ENCODE data around the gene SMIM33.
"Not testable (repeated sequence)": the region's sequence is repeated elsewhere in the genome, so short reads cannot be mapped to it uniquely, and the experiment has no call there.

The SMIM33 gene

GRCh38 chr5:139470821-139471300 is at the start of gene SMIM33:
TSS of gene SMIM33 (plus strand) at chr5:139471004. CDS start at chr5:139471122, 118 bp downstream.
- DNase-seq, result no peak
- in situ Hi-C loops (cut with HindIII; ENCODE audit: low pct_ligation_motif_present, low pct_unique_long_range_greater_than_20kb, low sequenced_read_pairs), result no loop called here

- peak; percentile 70 for DNase-seq
- in situ Hi-C loops (cut with HindIII; ENCODE audit: low pct_ligation_motif_present, low pct_unique_long_range_greater_than_20kb, low sequenced_read_pairs), result no loop called here
Observed at GRCh38 chr5:139422307-139422893, 48.4 kb upstream of the SMIM33 start.

GRCh38 chr5:139425497-139425896 is 45.3 kb upstream of the SMIM33 start:
- DNase-seq, result no peak

GRCh38 chr5:139426203-139426885 is 44.5 kb upstream of the SMIM33 start:
- in situ Hi-C loops (cut with HindIII; ENCODE audit: low pct_ligation_motif_present, low pct_unique_long_range_greater_than_20kb, low sequenced_read_pairs), result no loop called here

More at GRCh38 chr5:139425497-139425896, 45.3 kb upstream of the SMIM33 start:
- in situ Hi-C loops (cut with HindIII; ENCODE audit: low pct_ligation_motif_present, low pct_unique_long_range_greater_than_20kb, low sequenced_read_pairs), result no loop called here

GRCh38 chr5:139430015-139430414 is 40.8 kb upstream of the SMIM33 start:
- in situ Hi-C loops (cut with HindIII; ENCODE audit: low pct_ligation_motif_present, low pct_unique_long_range_greater_than_20kb, low sequenced_read_pairs), result no loop called here

More at GRCh38 chr5:139426203-139426885, 44.5 kb upstream of the SMIM33 start:
- DNase-seq, result no peak

GRCh38 chr5:139431706-139432105 is 39.1 kb upstream of the SMIM33 start:
- no peak for DNase-seq
- in situ Hi-C loops (cut with HindIII; ENCODE audit: low pct_ligation_motif_present, low pct_unique_long_range_greater_than_20kb, low sequenced_read_pairs), result no loop called here

More at GRCh38 chr5:139430015-139430414, 40.8 kb upstream of the SMIM33 start:
- no peak for DNase-seq

GRCh38 chr5:139435676-139436075 is 35.1 kb upstream of the SMIM33 start:
- in situ Hi-C loops (cut with HindIII; ENCODE audit: low pct_ligation_motif_present, low pct_unique_long_range_greater_than_20kb, low sequenced_read_pairs), result no loop called here
- no peak for DNase-seq

- in situ Hi-C loops (cut with HindIII; ENCODE audit: low pct_ligation_motif_present, low pct_unique_long_range_greater_than_20kb, low sequenced_read_pairs), result no loop called here
- DNase-seq, result no peak
Observed at GRCh38 chr5:139438707-139439012, 32.1 kb upstream of the SMIM33 start.

GRCh38 chr5:139439013-139439903 is 31.5 kb upstream of the SMIM33 start, which contains the start of gene DNAJC18:
TSS of gene DNAJC18 (minus strand) at chr5:139439525. CDS start at chr5:139439445, 80 bp downstream.
- in situ Hi-C loops (cut with HindIII; ENCODE audit: low pct_ligation_motif_present, low pct_unique_long_range_greater_than_20kb, low sequenced_read_pairs), result no loop called here
- DNase-seq, result peak; percentile 87

GRCh38 chr5:139440416-139440815 is 30.4 kb upstream of the SMIM33 start:
- in situ Hi-C loops (cut with HindIII; ENCODE audit: low pct_ligation_motif_present, low pct_unique_long_range_greater_than_20kb, low sequenced_read_pairs); DNase-seq: not testable (repeated sequence)

- in situ Hi-C loops (cut with HindIII; ENCODE audit: low pct_ligation_motif_present, low pct_unique_long_range_greater_than_20kb, low sequenced_read_pairs), result no loop called here
- no peak for DNase-seq
Observed at GRCh38 chr5:139443831-139444453, 26.9 kb upstream of the SMIM33 start.

- no peak for DNase-seq
- in situ Hi-C loops (cut with HindIII; ENCODE audit: low pct_ligation_motif_present, low pct_unique_long_range_greater_than_20kb, low sequenced_read_pairs), result no loop called here
Observed at GRCh38 chr5:139445325-139446170, 25.3 kb upstream of the SMIM33 start.

- in situ Hi-C loops (cut with HindIII; ENCODE audit: low pct_ligation_motif_present, low pct_unique_long_range_greater_than_20kb, low sequenced_read_pairs), result no loop called here
- no peak for DNase-seq
Observed at GRCh38 chr5:139446956-139447779, 23.6 kb upstream of the SMIM33 start.

- in situ Hi-C loops (cut with HindIII; ENCODE audit: low pct_ligation_motif_present, low pct_unique_long_range_greater_than_20kb, low sequenced_read_pairs), result no loop called here
- no peak for DNase-seq
Observed at GRCh38 chr5:139451176-139451575, 19.6 kb upstream of the SMIM33 start.

GRCh38 chr5:139451878-139452660 is 18.7 kb upstream of the SMIM33 start:
- DNase-seq, result no peak
- in situ Hi-C loops (cut with HindIII; ENCODE audit: low pct_ligation_motif_present, low pct_unique_long_range_greater_than_20kb, low sequenced_read_pairs), result no loop called here

Data from ACHN (cell line).